ENCODE data around the gene ULK1. TPM values are rescaled to one million over a fixed set of nuclear protein-coding genes. Genes with fewer than 3 reads are reported as not detected.

The ULK1 gene
- total and polyA plus RNA-seq, 2 experiments from 2014 or later = 8.4 to 33.8 TPM

- H3K4me3 ChIP-seq = peak overlapping the region; percentile 76
Observed at GRCh38 chr12:131896811-131897270, 2.4 kb downstream of the ULK1 start.

More at GRCh38 chr12:131896811-131897270, 2.4 kb downstream of the ULK1 start:
- Histone ChIP-seq H3K4me2 (peak overlapping the region; percentile 97), H3F3A (replicated peaks; ENCODE audit: low read depth) (peaks cover 13% of the 10 kb centered on the region), H3K27me3 (ENCODE audit: insufficient read depth) (no peaks in the 10 kb centered on the region), H4K20me1 (replicated peaks; ENCODE audit: insufficient read depth) (no peaks in the 10 kb centered on the region), H3K79me2 (replicated peaks; ENCODE audit: insufficient read depth) (peaks cover 39% of the 10 kb centered on the region), H3K4me1 (ENCODE audit: insufficient read depth) (peaks cover 10% of the 10 kb centered on the region; the same call in 1 of the 2 replicates), H2AFZ (no peak overlapping the region), H3K36me3 (ENCODE audit: insufficient read depth) (no peaks in the 10 kb centered on the region; the same call in 1 of the 2 replicates), H3K27ac (ENCODE audit: low read depth) (peak overlapping the region; percentile 79), H3K9me2 (ENCODE audit: insufficient read depth) (no peaks in the 10 kb centered on the region)
- peaks cover 9% of the 10 kb centered on the region for H3K27me3 Mint-ChIP-seq (ENCODE audit: insufficient read depth, low read depth, poor library complexity)
- peak overlapping the region; percentile 82 for H3K4me3 Mint-ChIP-seq
- ATAC-seq = no peak
- H3K9me3 Mint-ChIP-seq = no peaks in the 10 kb centered on the region; the same call in 2 of the 3 replicates
- H3K27ac Mint-ChIP-seq = 0 out of 2 replicates have a peak overlapping the region, but pooled peaks have one; percentile 27
- H3K4me1 Mint-ChIP-seq = peaks cover 16% of the 10 kb centered on the region; the same call in 2 of the 3 replicates
- TF ChIP-seq ZNF462 (CRISPR knock-in tag; IDR thresholded peaks at IDR 0.05) = no peak
- no peak for TF ChIP-seq NANOG (IDR thresholded peaks at IDR 0.05; ENCODE audit: borderline replicate concordance)
- no peak for TF ChIP-seq ZNF114 (CRISPR knock-in tag; IDR thresholded peaks at IDR 0.05)
- no peak for TF ChIP-seq EZH2phosphoT487 (IDR thresholded peaks at IDR 0.05; ENCODE audit: unreplicated experiment)
- TF ChIP-seq ZNF331 (CRISPR knock-in tag; IDR thresholded peaks at IDR 0.05; ENCODE audit: low read depth) = no peak
- no peak for TF ChIP-seq REST (IDR thresholded peaks at IDR 0.05; ENCODE audit: unreplicated experiment)
- TF ChIP-seq EZH2 (IDR thresholded peaks at IDR 0.05; ENCODE audit: low read depth, unreplicated experiment) = no peak
- TF ChIP-seq POLR2AphosphoS5 (IDR thresholded peaks at IDR 0.05; ENCODE audit: low read depth) = no peak
- no peak for TF ChIP-seq STAT1 (IDR thresholded peaks at IDR 0.05; ENCODE audit: unreplicated experiment)
- no peak for TF ChIP-seq JUNB (IDR thresholded peaks at IDR 0.05; ENCODE audit: unreplicated experiment)
- no peak for TF ChIP-seq CTCF (conservative IDR thresholded peaks at IDR 0.05; ENCODE audit: low read depth in 2 of 2)
- TF ChIP-seq ETS1 (IDR thresholded peaks at IDR 0.05) = no peak
- DNase-seq (ENCODE audit: low spot score) = no peak
- peaks cover 15% of the 10 kb centered on the region for H3K36me3 Mint-ChIP-seq (ENCODE audit: low read depth)
